PC-9 (cell line): ENCODE results near the gene MSANTD7. TPM values are rescaled to one million over a fixed set of nuclear protein-coding genes. Genes with fewer than 3 reads are reported as not detected.

ENCODE experiments used
- BruUV-seq: library from RNA; stranded (reverse); fragments of 400-500 nt; replicated peaks from 2 replicates; lab custom pipeline; 2021; lab: Mats Ljungman, UMichigan
- CTCF ChIA-PET: fragments of 300-600 bp; sonication (Branson Sonifier 250); formaldehyde crosslinking; loops from one replicate; lab custom pipeline; 2022; ENCODE audit warnings: antibody characterized with exemption; lab: Charles Lee
- POLR2A ChIA-PET: fragments of 300-600 bp; sonication (Branson Sonifier 250); formaldehyde crosslinking; loops from one replicate; lab custom pipeline; 2022; ENCODE audit warnings: antibody characterized with exemption; ENCODE audit not compliant: unreplicated experiment; lab: Charles Lee
- DNase-seq, 2 experiments: peaks; one replicate each; pipeline versions ENCODE4 v3.0.0 to v3.0.0-alpha.2; 2015 to 2022; ENCODE audit warnings: mixed read lengths in 1 of 2
- H2AFZ ChIP-seq: fragments of 200-600 bp; sonication (generic); 2 replicates; pipeline ENCODE4 v1.8.1; 2017; ENCODE audit warnings: antibody characterized with exemption
- H3F3A ChIP-seq: fragments of 200-600 bp; sonication (generic); 2 replicates; pipeline ENCODE4 v1.8.1; 2017; ENCODE audit warnings: antibody characterized with exemption, mild to moderate bottlenecking, low read depth; ENCODE audit not compliant: insufficient read depth
- H3K27ac ChIP-seq: fragments of 200-600 bp; sonication (generic); 2 replicates; pipeline ENCODE4 v1.6.1; 2016; ENCODE audit warnings: mixed run types
- H3K27me3 ChIP-seq: fragments of 200-600 bp; sonication (generic); 2 replicates; pipeline ENCODE4 v1.6.1; 2016; ENCODE audit warnings: low read depth, mixed run types; ENCODE audit not compliant: insufficient read depth
- H3K36me3 ChIP-seq: fragments of 200-600 bp; sonication (generic); 2 replicates; pipeline ENCODE4 v1.6.1; 2016; ENCODE audit warnings: low read depth, mixed run types
- H3K4me1 ChIP-seq: fragments of 200-600 bp; sonication (generic); replicated peaks from 2 replicates; pipeline ENCODE4 v1.6.1; 2016; ENCODE audit warnings: mixed run types; ENCODE audit not compliant: insufficient read depth
- H3K4me2 ChIP-seq: fragments of 200-600 bp; sonication (generic); 2 replicates; pipeline ENCODE4 v1.6.1; 2017; ENCODE audit warnings: mixed run types
- H3K4me3 ChIP-seq: fragments of 200-600 bp; sonication (generic); 2 replicates; pipeline ENCODE4 v1.6.1; 2016; ENCODE audit warnings: mixed run types
- H3K79me2 ChIP-seq: fragments of 200-600 bp; sonication (generic); 2 replicates; pipeline ENCODE4 v1.6.1; 2017; ENCODE audit warnings: low read depth, mixed run types
- H3K9me2 ChIP-seq: fragments of 200-600 bp; sonication (generic); 2 replicates; pipeline ENCODE4 v1.8.1; 2017; ENCODE audit warnings: mild to moderate bottlenecking; ENCODE audit not compliant: insufficient read depth
- H3K9me3 ChIP-seq: fragments of 200-600 bp; sonication (generic); 2 replicates; pipeline ENCODE4 v1.8.1; 2016; ENCODE audit warnings: low read depth; ENCODE audit not compliant: insufficient read depth
- H4K20me1 ChIP-seq: fragments of 200-600 bp; sonication (generic); 2 replicates; pipeline ENCODE4 v1.8.1; 2017; ENCODE audit not compliant: insufficient read depth
- EZH2 ChIP-seq: fragments of 200-600 bp; sonication (generic); IDR thresholded peaks from 2 replicates; pipeline ENCODE4 v1.8.0; 2017; ENCODE audit warnings: antibody characterized with exemption, low read depth
- intact Hi-C: fragments of 100-400 bp; cut with micrococcal nuclease; formaldehyde crosslinking; loops from one replicate; pipeline ENCODE4 v1.10.0; 2022; ENCODE audit not compliant: unreplicated experiment
- total RNA-seq: library from RNA; stranded (reverse); gene quantifications from 2 replicates; pipeline ENCODE4 v1.2.3, GENCODE V29; 2021
- TF ChIP-seq, protein P1 (sequence below): fragments of 200-600 bp; sonication (generic); conservative IDR thresholded peaks from 2 replicates; pipeline ENCODE4 v1.6.1; 2017; ENCODE audit warnings: mixed run types, antibody characterized with exemption, mild to moderate bottlenecking, moderate library complexity

The MSANTD7 gene
- total RNA-seq, 1 experiment from 2014 or later = 11.6 TPM

- peaks cover 39% of the 10 kb centered on the region for H3K79me2 ChIP-seq
- peak overlapping the region; percentile 80 for H3K4me3 ChIP-seq
- no peaks in the 10 kb centered on the region for H3K9me3 ChIP-seq
- POLR2A ChIA-PET = interaction anchor here (0.6 kb wide), 1 partner anchor 250 kb away, joined by 7 read pairs; no protein-coding TSS in a partner anchor
- no peak for TF ChIP-seq EZH2
- TF ChIP-seq, protein P1, sequence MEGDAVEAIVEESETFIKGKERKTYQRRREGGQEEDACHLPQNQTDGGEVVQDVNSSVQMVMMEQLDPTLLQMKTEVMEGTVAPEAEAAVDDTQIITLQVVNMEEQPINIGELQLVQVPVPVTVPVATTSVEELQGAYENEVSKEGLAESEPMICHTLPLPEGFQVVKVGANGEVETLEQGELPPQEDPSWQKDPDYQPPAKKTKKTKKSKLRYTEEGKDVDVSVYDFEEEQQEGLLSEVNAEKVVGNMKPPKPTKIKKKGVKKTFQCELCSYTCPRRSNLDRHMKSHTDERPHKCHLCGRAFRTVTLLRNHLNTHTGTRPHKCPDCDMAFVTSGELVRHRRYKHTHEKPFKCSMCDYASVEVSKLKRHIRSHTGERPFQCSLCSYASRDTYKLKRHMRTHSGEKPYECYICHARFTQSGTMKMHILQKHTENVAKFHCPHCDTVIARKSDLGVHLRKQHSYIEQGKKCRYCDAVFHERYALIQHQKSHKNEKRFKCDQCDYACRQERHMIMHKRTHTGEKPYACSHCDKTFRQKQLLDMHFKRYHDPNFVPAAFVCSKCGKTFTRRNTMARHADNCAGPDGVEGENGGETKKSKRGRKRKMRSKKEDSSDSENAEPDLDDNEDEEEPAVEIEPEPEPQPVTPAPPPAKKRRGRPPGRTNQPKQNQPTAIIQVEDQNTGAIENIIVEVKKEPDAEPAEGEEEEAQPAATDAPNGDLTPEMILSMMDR = no peak
- H3K36me3 ChIP-seq = peaks cover 8% of the 10 kb centered on the region; the same call in 1 of the 2 replicates
- no peaks in the 10 kb centered on the region for H3K27me3 ChIP-seq
- H3K4me2 ChIP-seq = peak overlapping the region; percentile 82
- no peak for DNase-seq
- H3K9me2 ChIP-seq = no peaks in the 10 kb centered on the region
- peak overlapping the region; percentile 54; the same call in 1 of the 2 replicates for H3K27ac ChIP-seq
- intact Hi-C loops = loop anchor here (1.0 to 5.0 kb wide), 6 partner anchors 39 to 342 kb away; partner anchors contain the start of genes RPP38 and SUV39H2
- TSS peak; percentile 13 for BruUV-seq
- no peaks in the 10 kb centered on the region for H4K20me1 ChIP-seq
- peak overlapping the region; percentile 86 for H2AFZ ChIP-seq
- no peaks in the 10 kb centered on the region for H3F3A ChIP-seq
- H3K4me1 ChIP-seq = peaks cover 14% of the 10 kb centered on the region
- CTCF ChIA-PET = no interaction called here
Measured at GRCh38 chr10:14839305-14839695, 1.2 kb downstream of the MSANTD7 start.

DNA sequence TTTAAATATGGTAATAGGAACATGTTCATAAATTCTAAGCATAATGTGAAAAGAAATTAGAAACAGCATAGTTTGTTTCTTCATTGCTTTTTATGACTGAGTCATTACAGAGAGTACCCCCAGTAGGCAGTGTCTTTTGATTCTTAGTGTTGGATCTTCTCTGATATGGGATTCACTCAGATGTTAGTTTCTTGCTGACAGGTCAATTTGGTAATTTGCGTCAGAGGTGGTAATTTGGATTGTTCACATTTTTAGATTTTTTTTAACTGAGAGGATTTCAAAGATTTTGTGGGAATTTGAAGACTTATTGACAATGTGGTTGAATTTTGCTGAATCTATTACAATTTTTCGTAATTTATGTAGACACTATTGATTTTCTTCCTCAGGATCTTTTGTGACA is 2.1 kb downstream of the MSANTD7 start:
- no TSS peak for BruUV-seq
- intact Hi-C loops = no loop called here

DNA sequence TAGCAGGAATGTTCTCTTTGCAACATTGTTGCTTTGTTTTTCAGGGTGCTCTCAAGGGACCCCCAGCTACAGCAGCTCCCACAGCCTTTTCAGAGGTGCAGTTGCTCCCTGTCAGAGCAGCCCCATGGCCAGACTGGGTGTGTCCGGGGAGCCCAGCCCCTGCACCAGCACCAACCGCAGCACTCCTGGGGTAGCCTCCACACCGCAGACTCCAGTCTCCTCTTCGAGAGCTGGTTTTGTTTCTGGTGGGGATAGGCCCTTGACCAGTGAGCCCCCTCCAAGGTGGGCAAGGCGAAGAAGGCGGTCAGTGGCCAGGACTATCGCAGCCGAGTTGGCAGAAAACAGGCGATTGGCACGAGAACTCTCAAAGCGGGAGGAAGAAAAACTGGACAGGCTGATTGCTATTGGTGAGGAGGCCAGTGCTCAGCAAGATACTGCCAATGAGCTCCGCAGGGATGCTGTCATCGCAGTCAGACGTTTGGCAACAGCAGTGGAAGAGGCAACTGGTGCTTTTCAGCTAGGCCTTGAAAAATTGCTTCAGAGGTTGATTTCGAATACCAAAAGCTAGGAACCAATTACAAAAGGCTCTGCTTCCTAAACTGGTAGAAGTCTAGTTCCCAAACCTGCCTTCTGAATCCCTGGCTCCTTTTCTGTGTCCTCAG is 5.4 kb downstream of the MSANTD7 start:
- Histone ChIP-seq H3K36me3 (peaks cover 8% of the 10 kb centered on the region), H4K20me1 (no peaks in the 10 kb centered on the region), H3K4me2 (no peak overlapping the region), H3K4me3 (no peak overlapping the region), H3K9me2 (no peaks in the 10 kb centered on the region), H2AFZ (no peak overlapping the region), H3K79me2 (peaks cover 31% of the 10 kb centered on the region), H3F3A (no peaks in the 10 kb centered on the region), H3K27me3 (no peaks in the 10 kb centered on the region), H3K27ac (no peak overlapping the region), H3K4me1 (peaks cover 4% of the 10 kb centered on the region; the same call in 1 of the 2 replicates), H3K9me3 (no peaks in the 10 kb centered on the region)
- intact Hi-C loops = no loop called here
- POLR2A ChIA-PET = interaction anchor here (0.7 kb wide), 1 partner anchor 904 kb away, joined by 3 read pairs; no protein-coding TSS in a partner anchor
- no peak for DNase-seq
- CTCF ChIA-PET = no interaction called here
- no TSS peak for BruUV-seq
- TF ChIP-seq, protein P1 = no peak
- no peak for TF ChIP-seq EZH2

More for the DNA sequence above, 2.1 kb downstream of the MSANTD7 start:
- DNase-seq = no peak
- Histone ChIP-seq H3K36me3 (peaks cover 8% of the 10 kb centered on the region; the same call in 1 of the 2 replicates), H3K27me3 (no peaks in the 10 kb centered on the region), H3K9me3 (no peaks in the 10 kb centered on the region), H3K4me3 (no peak overlapping the region), H3K27ac (no peak overlapping the region), H4K20me1 (no peaks in the 10 kb centered on the region), H3K9me2 (no peaks in the 10 kb centered on the region), H3F3A (no peaks in the 10 kb centered on the region), H3K4me1 (peaks cover 14% of the 10 kb centered on the region), H2AFZ (no peak overlapping the region), H3K79me2 (peaks cover 39% of the 10 kb centered on the region), H3K4me2 (no peak overlapping the region)
- TF ChIP-seq EZH2 = no peak
- TF ChIP-seq, protein P1 = no peak
- ChIA-PET CTCF (no interaction called here), POLR2A (no interaction called here)
